NCI-H524 treated with DMSO at 0.1 percent for 48 hours (cell line): Measurements from ENCODE around the gene RASL11A.
"Not testable (repeated sequence)": the region's sequence is repeated elsewhere in the genome, so short reads cannot be mapped to it uniquely, and the experiment has no call there.

Experiments
- DNase-seq: peaks from one replicate; lab custom pipeline; 2025; lab: John Stamatoyannopoulos, UW

Gene RASL11A

DNA sequence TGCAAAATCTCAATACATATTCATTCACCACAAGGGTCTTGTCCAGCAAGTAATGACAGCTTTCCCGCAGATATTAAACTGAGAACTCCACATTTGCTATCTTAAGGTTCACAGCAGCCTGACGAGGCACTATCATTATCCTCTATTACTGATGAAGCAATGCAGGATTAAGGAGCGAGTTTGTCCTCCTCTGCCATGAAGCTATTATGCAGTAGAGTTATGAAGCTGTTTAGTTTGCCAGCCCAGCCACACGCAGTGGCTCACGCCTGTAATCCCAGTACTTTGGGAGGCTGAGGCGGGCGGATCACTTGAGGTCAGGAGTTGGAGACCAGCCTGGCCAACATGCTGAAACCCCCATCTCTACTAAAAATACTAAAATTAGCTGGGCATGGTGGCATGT, 29.8 kb downstream of the RASL11A start:
- DNase-seq = not testable (repeated sequence)

DNA sequence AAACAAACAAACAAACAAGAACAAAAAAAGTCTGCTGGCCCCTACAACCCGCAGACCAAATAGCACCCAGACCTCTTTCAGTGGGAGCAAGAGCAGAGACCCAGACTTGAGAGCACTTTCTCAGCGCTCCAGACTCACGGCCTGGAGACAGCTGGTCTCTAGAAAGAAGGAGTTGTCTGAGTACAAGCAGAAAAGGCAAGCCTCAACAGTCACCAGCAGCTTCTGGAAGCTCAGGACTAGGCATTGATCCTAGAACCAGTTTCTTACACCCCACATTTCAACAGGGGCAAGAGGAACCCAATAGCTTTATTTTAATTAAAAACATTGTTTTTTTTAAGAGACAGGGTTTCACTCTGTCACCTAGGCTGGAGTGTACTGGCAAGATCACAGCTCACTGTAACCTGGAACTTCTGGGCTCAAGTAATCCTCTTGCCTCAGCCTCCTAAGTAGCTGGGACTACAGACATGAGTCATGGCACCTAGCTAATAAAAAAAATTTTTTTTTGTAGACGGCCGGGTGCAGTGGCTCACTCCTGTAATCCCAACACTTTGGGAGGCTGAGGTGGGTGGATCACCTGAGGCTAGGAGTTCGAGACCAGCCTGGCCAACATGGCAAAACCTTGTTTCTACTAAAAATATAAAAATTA, 30.4 kb downstream of the RASL11A start:
- DNase-seq = no peak

DNA sequence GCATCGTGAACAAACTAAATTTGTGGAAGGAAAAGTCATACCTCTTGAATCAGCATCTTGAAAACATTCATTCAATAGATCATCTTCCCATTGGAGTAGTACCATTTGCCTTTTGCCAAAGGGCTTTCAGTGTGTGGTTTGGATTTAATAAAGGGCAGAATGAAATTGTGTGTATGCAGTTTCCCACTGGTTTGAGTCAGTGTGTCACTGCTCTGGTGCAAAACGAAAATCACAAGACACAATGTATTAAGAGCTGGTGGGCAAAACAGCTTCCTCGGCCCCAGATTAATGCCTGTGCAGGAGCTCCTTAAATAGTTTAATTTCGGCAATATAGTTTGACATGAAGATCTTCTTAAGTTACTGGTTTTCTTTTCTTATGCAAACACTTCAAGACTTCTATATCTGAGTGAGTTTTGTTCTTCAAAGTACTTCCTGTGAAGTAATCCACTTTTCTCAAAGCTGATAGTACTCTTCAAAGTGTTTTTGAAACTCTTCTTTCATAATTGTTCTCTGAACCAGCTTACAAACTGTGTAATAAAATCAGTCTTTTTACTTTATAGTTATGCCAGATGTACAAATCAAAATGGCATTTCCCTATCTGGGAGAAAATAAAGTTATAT, 32.1 kb downstream of the RASL11A start:
- DNase-seq = no peak

DNA sequence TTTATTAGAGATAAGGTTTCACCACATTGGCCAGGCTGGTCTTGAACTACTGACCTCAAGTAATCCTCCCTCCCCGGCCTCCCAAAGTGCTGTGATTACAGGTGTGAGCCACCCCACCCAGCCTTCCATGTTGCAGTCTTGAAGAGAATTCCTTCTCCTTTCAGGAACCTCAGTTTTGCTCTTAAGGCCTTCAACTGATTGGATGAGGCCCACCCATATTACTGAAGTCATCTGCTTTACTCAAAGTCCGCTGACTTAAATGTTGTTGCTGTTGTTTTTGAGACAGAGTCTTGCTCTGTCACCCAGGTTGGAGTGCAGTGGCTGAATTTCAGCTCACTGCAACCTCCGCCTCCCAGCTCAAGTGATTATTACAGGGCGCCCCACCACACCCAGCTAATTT, 33.5 kb downstream of the RASL11A start:
- no peak for DNase-seq

DNA sequence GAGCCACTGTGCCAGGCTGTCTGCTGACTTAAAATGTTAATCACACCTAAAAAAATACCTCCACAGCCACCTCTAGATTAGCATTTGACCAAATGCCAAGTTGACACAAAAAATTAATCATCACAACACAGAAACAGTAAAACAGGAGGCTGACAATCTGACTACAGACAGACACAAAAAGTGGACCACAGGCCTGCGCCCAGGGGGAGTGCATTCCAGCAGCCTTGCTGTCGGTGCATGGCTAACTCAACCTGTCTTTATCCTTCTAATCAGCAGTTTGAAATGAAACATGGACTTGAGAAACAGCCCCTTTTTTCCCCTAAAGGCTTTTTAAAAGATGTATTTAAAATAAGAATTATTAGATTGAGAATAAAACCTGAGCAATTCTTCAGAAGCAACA, 34.0 kb downstream of the RASL11A start:
- no peak for DNase-seq

DNA sequence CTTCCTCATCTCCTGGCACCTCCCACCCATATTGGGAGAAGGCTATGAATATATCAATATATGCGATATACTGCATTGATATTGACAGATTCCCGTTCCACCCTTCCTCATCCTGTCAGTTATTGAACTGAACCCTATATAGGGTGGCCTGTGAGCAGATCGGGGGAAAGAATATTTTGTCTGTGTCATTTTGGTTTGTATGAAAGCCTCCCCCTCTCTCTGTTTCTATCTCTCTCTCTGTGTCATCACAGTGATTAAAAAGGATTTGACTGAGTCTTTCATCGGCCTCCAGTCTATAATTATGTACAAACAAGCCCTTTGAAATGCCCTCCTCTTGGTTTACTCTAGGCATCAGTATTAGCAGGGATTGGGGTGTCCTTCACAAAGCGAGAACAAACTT, 35.7 kb downstream of the RASL11A start:
- DNase-seq = no peak

DNA sequence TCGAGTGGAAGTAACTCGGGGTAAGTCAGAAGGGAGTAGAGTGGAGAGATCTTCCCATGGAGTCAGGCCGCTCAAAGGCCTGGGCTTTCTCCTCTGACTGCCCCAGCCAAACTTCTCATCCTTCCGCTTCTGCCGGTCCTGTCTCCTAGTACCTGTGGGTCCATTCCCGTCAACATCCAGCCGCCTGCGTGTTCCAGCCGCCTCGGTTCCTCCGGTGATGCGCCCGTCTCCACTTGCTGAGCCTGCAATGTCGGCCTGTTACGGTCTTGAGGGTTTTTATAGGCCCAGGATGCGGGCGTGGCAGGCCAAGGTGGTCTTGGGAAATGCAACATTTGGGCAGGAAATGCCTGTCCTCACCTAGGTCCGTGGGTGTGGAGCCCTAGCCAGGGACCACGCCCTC, 38.3 kb downstream of the RASL11A start:
- no peak for DNase-seq

DNA sequence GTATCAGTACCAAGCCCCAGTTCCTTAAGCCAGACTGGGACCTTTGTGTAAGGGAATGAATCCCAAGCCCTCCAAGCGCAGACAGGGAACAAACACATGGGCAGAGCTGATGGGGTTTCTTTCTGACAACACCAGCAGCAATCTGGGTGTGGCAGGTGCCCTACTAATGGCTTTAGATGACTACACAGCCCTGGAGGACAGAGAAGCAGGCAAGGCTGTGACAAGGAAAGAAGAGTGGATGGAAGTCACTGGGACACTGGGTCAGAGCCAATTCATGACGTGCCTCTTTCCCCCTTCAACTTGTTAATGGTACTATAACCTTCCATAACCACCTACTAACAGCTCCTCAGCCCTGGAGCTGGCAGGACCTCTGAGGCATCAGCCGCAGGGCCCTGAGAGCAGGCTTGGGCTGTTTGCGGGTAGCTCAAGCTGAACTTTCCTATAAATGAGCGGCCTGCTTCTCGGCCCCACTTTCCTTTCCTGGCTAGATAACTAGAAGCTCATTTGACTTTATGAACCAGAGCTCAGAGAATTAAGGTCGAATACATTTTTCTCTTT, 38.9 kb downstream of the RASL11A start:
- no peak for DNase-seq

DNA sequence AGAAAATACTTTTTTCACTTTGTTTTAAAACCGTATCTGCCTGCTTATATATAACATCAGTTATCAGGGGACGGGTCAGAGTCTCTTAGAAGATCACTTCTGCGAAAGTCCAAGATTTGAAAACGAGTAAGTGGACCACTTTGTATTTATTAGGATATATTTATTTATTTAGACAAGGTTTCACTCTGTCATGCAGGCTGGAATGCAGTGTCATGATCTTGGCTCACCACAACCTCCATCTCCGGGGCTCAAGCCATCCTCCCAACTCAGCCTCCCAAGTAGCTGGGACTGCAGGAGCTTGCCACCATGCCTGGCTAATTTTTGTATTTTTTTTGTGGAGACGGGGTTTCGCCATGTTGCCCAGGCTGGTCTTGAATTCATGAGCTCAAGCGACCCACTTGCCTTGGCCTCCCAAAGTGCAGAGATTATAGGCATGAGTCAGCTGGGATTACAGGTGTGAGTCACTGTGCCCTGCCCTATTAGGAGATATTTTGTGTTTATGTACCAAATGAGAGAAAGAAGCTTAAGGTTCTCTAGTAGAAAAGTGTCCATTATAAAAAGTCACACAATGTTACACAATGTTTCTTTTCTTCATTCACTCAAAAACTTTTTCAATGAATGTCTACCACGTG, 39.5 kb downstream of the RASL11A start:
- no peak for DNase-seq

DNA sequence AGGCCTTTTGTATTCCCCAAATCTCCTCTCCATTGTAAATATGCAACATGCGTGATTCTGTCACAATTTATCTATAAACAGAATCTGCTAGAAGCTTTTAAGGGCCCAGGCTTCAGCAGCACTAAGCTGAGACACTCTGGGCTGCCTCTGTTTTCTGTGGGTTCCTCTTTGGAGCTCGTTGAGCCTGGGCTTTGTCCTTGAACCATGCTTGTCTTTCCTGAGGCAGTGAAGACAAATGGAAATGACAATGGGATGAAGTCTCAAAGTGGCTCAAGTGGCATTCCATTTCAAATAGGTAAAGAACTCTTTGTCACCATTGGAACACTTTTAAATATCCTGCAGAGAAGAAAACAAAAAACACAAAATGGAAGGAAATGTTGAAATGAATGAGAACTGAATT, 40.3 kb downstream of the RASL11A start:
- DNase-seq = no peak

DNA sequence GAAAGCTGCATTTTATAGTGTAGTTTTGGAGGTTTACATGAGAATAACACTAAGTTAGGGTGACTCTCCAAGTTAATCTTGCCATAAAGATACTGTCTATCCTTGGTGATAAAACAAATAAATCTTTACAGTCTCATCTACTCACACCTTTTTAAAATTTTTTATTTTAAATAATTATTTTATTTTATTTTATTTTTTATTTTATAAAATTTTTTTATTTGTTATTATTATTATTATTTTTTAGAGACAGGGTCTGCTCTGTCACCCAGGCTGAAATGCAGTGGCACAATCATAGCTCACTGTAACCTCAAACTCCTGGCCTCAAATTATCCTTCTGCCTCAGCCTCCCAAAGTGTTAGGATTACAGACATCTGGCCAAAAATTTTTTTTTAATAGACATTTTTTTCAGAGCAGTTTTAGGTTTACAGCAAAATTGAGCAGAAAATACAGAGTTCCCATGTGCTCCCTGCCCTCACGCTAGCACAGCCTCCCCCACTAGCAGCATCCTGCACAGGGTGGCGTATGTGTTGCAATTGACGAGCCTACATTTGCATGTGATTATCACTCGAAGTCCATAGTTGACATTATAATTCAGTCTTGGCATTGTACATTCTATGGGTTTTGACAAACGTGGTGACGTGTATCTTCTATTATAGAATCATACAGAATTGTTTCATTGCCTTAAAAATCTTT, 41.0 kb downstream of the RASL11A start:
- no peak for DNase-seq

DNA sequence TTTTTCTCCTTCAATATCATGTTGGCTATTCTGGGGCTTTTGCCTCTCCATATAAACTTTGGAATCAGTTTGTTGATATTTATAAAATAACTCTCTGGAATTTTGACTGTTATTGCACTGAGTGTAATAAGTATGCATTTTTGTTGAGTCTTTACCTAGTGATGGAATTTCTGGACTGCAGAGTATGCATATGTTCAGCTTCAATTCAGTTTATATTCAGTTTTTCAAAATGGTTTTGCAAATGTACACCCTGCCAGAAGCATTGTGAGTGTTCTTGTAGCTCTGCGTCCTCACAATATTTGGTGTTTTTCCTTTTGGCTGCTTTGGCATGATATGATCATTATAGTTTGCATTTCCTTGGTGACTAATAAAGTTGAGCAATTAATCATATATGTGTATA, 43.1 kb downstream of the RASL11A start:
- DNase-seq = no peak

DNA sequence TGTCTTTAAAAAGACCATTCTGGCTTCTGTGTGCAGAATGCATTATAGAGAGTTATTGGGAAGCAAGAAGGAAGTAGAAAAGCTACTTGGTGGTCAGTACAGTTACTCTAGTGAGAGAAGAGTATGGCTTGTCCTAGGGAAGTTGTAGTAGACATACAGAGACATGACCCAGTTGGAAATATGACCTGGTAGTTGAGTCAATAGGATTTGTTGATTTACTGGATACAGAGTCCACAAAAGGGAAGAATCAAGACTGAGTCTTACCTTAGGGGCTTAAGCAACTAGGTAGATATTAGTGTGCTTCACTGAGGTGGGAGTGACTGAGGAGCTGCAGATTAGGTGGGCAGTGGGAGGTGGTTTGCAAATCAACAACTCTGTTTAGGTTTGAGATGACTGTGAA, 48.8 kb downstream of the RASL11A start:
- no peak for DNase-seq

DNA sequence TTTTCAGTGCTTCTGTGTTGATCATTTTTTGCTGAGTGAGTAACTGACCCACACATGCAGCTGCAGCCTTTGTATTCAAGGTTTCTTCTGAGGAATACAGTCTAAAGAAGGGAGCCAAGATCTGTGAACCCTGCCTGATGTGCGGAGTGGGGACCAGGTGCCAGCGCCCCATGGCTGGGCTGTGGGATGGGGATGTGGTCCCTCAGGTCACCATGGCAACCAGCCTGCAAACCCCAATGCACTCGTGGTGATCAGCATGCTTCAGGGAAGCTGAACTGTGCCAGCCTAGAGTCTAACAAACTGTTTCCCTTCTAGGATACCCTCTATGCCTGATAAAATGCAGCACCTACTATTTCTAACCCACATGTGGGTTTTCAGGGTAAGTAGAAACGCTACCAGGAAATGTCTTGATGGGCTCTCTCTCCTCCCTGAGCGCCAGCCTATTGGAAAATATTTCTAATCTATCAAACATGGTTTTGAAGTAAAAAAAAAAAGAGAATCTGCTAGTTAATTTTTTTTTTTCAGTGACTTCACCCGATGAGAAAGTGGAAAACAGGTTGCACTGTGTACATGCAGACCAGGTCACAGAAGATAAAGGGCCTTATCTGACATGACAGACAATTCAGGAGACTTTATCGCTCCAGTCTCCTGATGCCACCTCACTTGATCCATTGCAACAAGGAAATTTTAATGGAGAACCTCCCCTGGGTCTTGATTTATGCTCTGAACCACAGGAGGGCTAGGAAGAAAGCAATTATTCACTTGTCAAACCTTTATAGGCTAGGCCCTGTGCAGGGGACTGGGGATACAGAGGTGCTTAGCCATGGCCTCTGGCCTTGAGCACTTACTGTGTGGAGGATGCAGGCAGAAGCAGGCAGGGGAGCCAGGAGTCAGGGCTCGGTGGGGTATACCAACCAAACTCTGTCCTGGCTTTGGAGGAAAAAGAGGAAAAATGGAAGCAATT, 51.1 kb downstream of the RASL11A start:
- DNase-seq = no peak

DNA sequence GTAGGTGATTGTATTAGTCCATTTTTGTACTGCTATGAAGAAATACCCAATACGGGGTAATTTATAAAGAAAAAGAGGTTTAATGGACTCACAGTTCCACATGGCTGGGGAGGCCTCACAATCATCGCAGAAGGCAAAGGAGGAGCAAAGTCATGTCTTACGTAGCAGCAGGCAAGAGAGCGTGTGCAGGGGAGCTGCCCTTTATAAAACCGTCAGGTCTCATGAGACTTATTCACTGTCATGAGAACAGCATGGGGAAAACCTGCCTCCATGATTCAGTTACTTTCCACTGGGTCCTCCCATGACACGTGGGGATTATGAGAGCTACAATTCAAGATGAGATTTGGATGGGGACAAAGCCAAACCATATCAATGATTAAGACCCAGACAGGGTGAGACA, 51.8 kb downstream of the RASL11A start:
- not testable (repeated sequence) for DNase-seq
